Adrenal gland (tissue), 12 donors: ENCODE results near the gene YIF1B. TPM values are rescaled to one million over a fixed set of nuclear protein-coding genes. Genes with fewer than 3 reads are reported as not detected.
A peak's percentile ranks its signal among the peaks of the same experiment; 100 is the strongest.

ENCODE experiments used
- DNase-seq, 7 donors: peaks; one replicate each; pipeline ENCODE4 v3.0.0-alpha.2; 2019 to 2020
- H3K27ac ChIP-seq, 5 donors: fragments of 200-600 bp; sonication (generic) in 4 of 5; 1 replicate in 3 of 5; 2 replicates in 2 of 5; pipeline versions ENCODE4 v1.5.1 to v1.8.0; 2016 to 2020; ENCODE audit warnings: mild to moderate bottlenecking in 1 of 5
- H3K27me3 ChIP-seq: fragments of 200-600 bp; 2 replicates; pipeline ENCODE4 v1.8.0; 2021
- H3K36me3 ChIP-seq, 2 donors: fragments of 200-600 bp; replicated peaks in 1 of 2; 1 replicate in 1 of 2; 2 replicates in 1 of 2; pipeline versions ENCODE4 v1.5.1 to v1.8.0; 2018 to 2022
- H3K4me1 ChIP-seq, 2 donors: fragments of 200-600 bp; replicated peaks in 1 of 2; 1 replicate in 1 of 2; 2 replicates in 1 of 2; pipeline versions ENCODE4 v1.5.1 to v1.8.0; 2018 to 2021
- H3K4me3 ChIP-seq, 4 donors: fragments of 200-600 bp; sonication (generic) in 3 of 4; one replicate each; pipeline ENCODE4 v1.5.1; 2016 to 2018
- H3K9me3 ChIP-seq, 3 donors: fragments of 200-600 bp; sonication (generic) in 1 of 3; replicated peaks in 1 of 3; 1 replicate in 2 of 3; 2 replicates in 1 of 3; pipeline versions ENCODE4 v1.5.1 to v1.8.0; 2016 to 2021
- POLR2A ChIP-seq, 2 donors: fragments of 450-650 bp; IDR thresholded peaks; one replicate each; pipeline ENCODE4 v1.6.1; 2017; ENCODE audit warnings: antibody characterized with exemption in 2 of 2, mild to moderate bottlenecking in 2 of 2, moderate library complexity in 1 of 2
- WGBS, 4 donors: extraction: QIAGEN DNeasy Blood & Tissue Kit in 2 of 4; methylation state at CpG; one replicate each; pipeline versions ENCODE4 v1.1.5 to v1.1.7; 2013 to 2017; 5-methylcytosine and 5-hydroxymethylcytosine counted together
- intact Hi-C, 2 donors: fragments of 100-400 bp; cut with DNase I; formaldehyde crosslinking; loops; one replicate each; pipeline versions ENCODE4 v1.14.1 to v1.15.0; 2022 to 2023
- polyA plus RNA-seq, 3 donors: library from polyadenylated mRNA; stranded (reverse); fragments of 200-250 nt in 2 of 3; fragments of 350-450 nt in 1 of 3; fragmentation: Illumina TruSeq in 1 of 3; extraction: RNeasy Lipid Tissue Mini Kit (QIAGEN cat#74804) in 1 of 3; gene quantifications; one replicate each; pipeline ENCODE4 v1.2.3, GENCODE V29; 2013 to 2014
- total RNA-seq, 9 donors: library from RNA; depleted of rRNA in 4 of 9; stranded (reverse); fragments of >200 nt in 4 of 9; fragments of 120-200 nt in 1 of 9; fragmentation: NEBNext Ultra II Directional in 1 of 9; extraction: Animal tissue kit (Norgen Biotek cat#: 25700) in 1 of 9; gene quantifications; one replicate each; pipeline versions ENCODE4 v1.1.0 to v1.2.4, GENCODE V29; 2013 to 2023
- TF ChIP-seq, protein P1 (sequence below), 6 experiments: fragments of 450-650 bp in 4 of 6; fragments of 200-600 bp in 2 of 6; sonication (generic) in 1 of 6; IDR thresholded peaks; 1 replicate in 5 of 6; 2 replicates in 1 of 6; pipeline versions ENCODE4 v1.5.1 to v1.8.0; 2016 to 2021; ENCODE audit warnings: antibody characterized with exemption in 6 of 6, mild to moderate bottlenecking in 2 of 6, moderate library complexity in 1 of 6
- donor health status: healthy with polysubstance abuse.
- donor health status: Bipolar disorder and iron deficiency.
- donor health status: DM: yes; HTN: yes; CAD: no.
- donor health status: DM: no; HTN: no; CAD: no.
- donor health status: DM: no; HTN: no; CAD: no.
- donor health status: DM: yes; HTN: yes; CAD: no.

The YIF1B gene
- total and polyA plus RNA-seq, 12 donors, result 23.5 to 57.0 (median 39.6) TPM

DNA sequence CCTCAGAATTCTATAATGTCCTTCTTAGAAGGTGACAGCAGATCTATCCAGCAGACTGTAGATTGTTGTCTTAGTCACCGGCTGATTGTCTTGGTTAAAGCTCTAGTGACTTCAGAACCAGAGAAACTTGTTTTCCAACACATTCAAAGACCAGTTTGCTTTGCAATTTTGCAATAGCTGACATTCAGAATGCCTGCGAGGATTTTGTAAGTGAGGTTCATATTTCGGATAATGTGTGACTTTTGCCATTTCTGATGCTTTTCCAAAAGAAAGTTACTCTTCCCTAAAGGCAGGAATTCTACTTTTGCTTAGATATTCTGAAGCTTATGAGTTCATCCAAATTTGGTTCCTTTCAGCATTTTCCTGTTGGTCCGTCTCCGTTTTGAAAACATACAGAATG, 38.2 kb downstream of the YIF1B start:
- H3K4me1 ChIP-seq, result peaks cover 28 to 45% of the 10 kb centered on the region in 2 donors
- peak overlapping the region; percentile 9 to 90 (median 78) for H3K27ac ChIP-seq
- WGBS, 4 donors, result 25 to 36% (median 31%) methylated on average over 5 of the region's 5 CpGs
- no peak overlapping the region for H3K4me3 ChIP-seq
- H3K9me3 ChIP-seq, result no peaks in the 10 kb centered on the region
- no peak for DNase-seq
- no peak for TF ChIP-seq POLR2A (IDR thresholded peaks at IDR 0.05)
- TF ChIP-seq, protein P1, sequence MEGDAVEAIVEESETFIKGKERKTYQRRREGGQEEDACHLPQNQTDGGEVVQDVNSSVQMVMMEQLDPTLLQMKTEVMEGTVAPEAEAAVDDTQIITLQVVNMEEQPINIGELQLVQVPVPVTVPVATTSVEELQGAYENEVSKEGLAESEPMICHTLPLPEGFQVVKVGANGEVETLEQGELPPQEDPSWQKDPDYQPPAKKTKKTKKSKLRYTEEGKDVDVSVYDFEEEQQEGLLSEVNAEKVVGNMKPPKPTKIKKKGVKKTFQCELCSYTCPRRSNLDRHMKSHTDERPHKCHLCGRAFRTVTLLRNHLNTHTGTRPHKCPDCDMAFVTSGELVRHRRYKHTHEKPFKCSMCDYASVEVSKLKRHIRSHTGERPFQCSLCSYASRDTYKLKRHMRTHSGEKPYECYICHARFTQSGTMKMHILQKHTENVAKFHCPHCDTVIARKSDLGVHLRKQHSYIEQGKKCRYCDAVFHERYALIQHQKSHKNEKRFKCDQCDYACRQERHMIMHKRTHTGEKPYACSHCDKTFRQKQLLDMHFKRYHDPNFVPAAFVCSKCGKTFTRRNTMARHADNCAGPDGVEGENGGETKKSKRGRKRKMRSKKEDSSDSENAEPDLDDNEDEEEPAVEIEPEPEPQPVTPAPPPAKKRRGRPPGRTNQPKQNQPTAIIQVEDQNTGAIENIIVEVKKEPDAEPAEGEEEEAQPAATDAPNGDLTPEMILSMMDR (IDR thresholded peaks at IDR 0.05), result no peak
- intact Hi-C loops, result no loop called here
- no peaks in the 10 kb centered on the region for H3K36me3 ChIP-seq
- H3K27me3 ChIP-seq, result no peaks in the 10 kb centered on the region

DNA sequence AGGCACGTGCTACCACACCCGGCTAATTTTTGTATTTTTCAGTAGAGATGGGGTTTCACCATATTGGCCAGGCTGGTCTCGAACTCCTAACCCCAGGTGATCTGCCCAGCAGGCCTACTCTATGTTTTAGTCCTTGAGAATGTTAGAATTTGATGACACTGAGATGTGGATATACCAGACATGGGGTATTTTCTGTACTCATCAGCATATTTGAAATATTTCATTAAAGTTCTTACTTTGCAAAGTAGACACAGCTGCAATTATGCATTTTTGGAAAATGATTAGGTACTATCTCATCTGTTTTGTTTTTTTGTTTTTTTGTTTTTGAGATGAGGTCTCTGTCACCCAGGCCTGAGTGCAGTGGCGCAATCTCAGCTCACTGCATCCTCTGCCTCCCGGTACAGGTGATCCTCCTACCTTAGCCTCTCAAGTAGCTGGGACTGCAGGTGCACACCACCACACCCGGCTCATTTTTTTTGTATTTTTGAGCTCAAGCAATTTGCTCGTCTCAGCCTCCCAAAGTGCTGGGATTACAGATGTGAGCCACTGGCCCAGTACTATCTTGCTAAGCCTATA, 38.7 kb downstream of the YIF1B start:
- Histone ChIP-seq H3K4me1 (peaks cover 28 to 39% of the 10 kb centered on the region in 2 donors), H3K27ac (peak overlapping the region in 4 of 5 donors; percentile 65 to 90 (median 81)), H3K4me3 (no peak overlapping the region), H3K27me3 (no peaks in the 10 kb centered on the region), H3K36me3 (no peaks in the 10 kb centered on the region), H3K9me3 (no peaks in the 10 kb centered on the region)
- intact Hi-C loops, result no loop called here
- DNase-seq, result no peak
- WGBS, 4 donors, result 90 to 95% (median 94%) methylated on average over 7 of the region's 7 CpGs
- TF ChIP-seq, protein P1 (IDR thresholded peaks at IDR 0.05), result no peak
- TF ChIP-seq POLR2A (IDR thresholded peaks at IDR 0.05), result no peak

DNA sequence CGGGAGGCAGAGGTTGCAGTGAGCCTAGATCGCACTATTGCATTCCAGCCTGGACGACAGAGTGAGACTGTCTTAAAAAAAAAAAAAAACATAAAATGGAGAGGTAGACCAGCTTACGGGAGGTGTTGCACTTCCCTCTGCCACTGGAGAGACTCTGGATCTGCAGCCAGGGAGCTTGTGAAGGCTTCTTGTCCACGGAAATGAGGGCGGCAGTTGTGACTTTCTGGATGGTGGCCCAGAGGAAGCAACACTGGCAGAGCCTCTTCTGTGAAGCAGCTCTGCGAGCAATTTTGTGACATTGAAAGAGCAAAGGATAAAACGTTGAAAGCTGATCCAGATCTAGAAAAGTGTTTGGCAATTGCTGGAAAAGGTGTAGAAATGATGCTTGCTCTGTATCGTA, 41.0 kb downstream of the YIF1B start:
- H3K4me3 ChIP-seq, result no peak overlapping the region
- no peaks in the 10 kb centered on the region for H3K36me3 ChIP-seq
- 21 to 35% (median 25%) methylated on average over 9 of the region's 9 CpGs for WGBS, 4 donors
- intact Hi-C loops, result no loop called here
- TF ChIP-seq, protein P1 (IDR thresholded peaks at IDR 0.05), result no peak
- no peak for TF ChIP-seq POLR2A (IDR thresholded peaks at IDR 0.05)
- H3K27ac ChIP-seq, result peak overlapping the region in 2 of 5 donors; percentile 11 to 45
- peaks cover 28 to 50% of the 10 kb centered on the region in 2 donors for H3K4me1 ChIP-seq
- no peaks in the 10 kb centered on the region for H3K9me3 ChIP-seq
- H3K27me3 ChIP-seq, result no peaks in the 10 kb centered on the region
- peak; percentile 43 to 85 (median 71) for DNase-seq

DNA sequence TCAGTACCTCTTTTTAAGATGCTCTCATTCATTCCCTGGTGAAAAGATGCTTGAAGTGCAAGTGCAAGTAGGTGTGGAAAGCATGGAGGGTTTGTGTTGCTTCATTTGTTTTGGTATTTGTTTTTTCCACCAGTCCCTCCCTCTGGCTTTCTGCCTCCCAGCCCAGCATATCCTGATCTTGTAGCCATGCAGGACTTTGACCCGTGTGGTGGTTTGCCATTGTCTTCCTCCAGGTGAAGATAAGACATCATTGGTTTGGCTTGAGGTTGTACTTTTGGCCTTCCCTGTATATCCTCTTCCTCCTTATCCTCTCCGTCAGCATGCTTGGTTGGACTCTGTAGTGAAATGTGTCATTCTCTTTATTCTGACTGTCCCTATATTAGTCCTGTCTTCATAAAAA, 42.2 kb downstream of the YIF1B start:
- 76 to 89% (median 84%) methylated on average over 2 of the region's 2 CpGs for WGBS, 4 donors
- Histone ChIP-seq H3K27ac (no peak overlapping the region), H3K4me3 (no peak overlapping the region), H3K4me1 (peaks cover 25 to 45% of the 10 kb centered on the region in 2 donors), H3K36me3 (no peaks in the 10 kb centered on the region), H3K27me3 (no peaks in the 10 kb centered on the region), H3K9me3 (no peaks in the 10 kb centered on the region)
- TF ChIP-seq POLR2A (IDR thresholded peaks at IDR 0.05), result no peak
- TF ChIP-seq, protein P1 (IDR thresholded peaks at IDR 0.05), result no peak
- DNase-seq, result no peak
- intact Hi-C loops, result no loop called here
